HEK293T (cell line): ENCODE data around the gene CCDC169.
"Not testable (repeated sequence)": the region's sequence is repeated elsewhere in the genome, so short reads cannot be mapped to it uniquely, and the experiment has no call there.

ENCODE experiments used
- CTCF ChIA-PET: fragments of 350-600 bp; formaldehyde crosslinking; extraction: SDS; loops from one replicate; lab custom pipeline; 2021; ENCODE audit warnings: antibody characterized with exemption, inconsistent platforms; lab: Yijun Ruan, JAX
- POLR2A ChIA-PET: fragments of 350-600 bp; formaldehyde crosslinking; extraction: SDS; loops from one replicate; lab custom pipeline; 2020; ENCODE audit warnings: antibody characterized with exemption, inconsistent platforms; lab: Yijun Ruan, JAX
- DNase-seq: peaks from one replicate; pipeline ENCODE4 v3.0.0; 2012; ENCODE audit warnings: mixed read lengths; ENCODE audit errors: extremely low spot score
- ARNT ChIP-seq: fragments of 450-650 bp; IDR thresholded peaks from 2 replicates; pipeline ENCODE4 v1.6.1; 2017; ENCODE audit warnings: mild to moderate bottlenecking
- BHLHE40 ChIP-seq: fragments of 450-650 bp; IDR thresholded peaks from 2 replicates; pipeline ENCODE4 v1.6.1; 2016; ENCODE audit warnings: mild to moderate bottlenecking, moderate library complexity, borderline replicate concordance
- CTBP1 ChIP-seq: fragments of 450-650 bp; IDR thresholded peaks from 2 replicates; pipeline ENCODE4 v1.6.1; 2016; ENCODE audit warnings: borderline replicate concordance
- ELF4 ChIP-seq: fragments of 450-650 bp; IDR thresholded peaks from 2 replicates; pipeline ENCODE4 v1.6.1; 2017; ENCODE audit warnings: antibody characterized with exemption
- FOXA1 ChIP-seq: fragments of 450-650 bp; IDR thresholded peaks from 2 replicates; pipeline ENCODE4 v1.6.1; 2016; ENCODE audit warnings: mild to moderate bottlenecking
- FOXK2 ChIP-seq: fragments of 450-650 bp; IDR thresholded peaks from 2 replicates; pipeline ENCODE4 v1.6.1; 2016; ENCODE audit warnings: mild to moderate bottlenecking
- FOXM1 ChIP-seq: fragments of 450-650 bp; IDR thresholded peaks from 2 replicates; pipeline ENCODE4 v1.6.1; 2017; ENCODE audit warnings: mild to moderate bottlenecking, borderline replicate concordance
- HDGF ChIP-seq: fragments of 450-650 bp; IDR thresholded peaks from 2 replicates; pipeline ENCODE4 v1.6.1; 2017; ENCODE audit warnings: antibody characterized with exemption, borderline replicate concordance
- L3MBTL2 ChIP-seq: fragments of 450-650 bp; conservative IDR thresholded peaks from 2 replicates; pipeline ENCODE4 v1.6.1; 2016; ENCODE audit warnings: mild to moderate bottlenecking
- LEF1 ChIP-seq: fragments of 450-650 bp; IDR thresholded peaks from 2 replicates; pipeline ENCODE4 v1.6.1; 2017; ENCODE audit warnings: mild to moderate bottlenecking, borderline replicate concordance
- NFRKB ChIP-seq: fragments of 450-650 bp; IDR thresholded peaks from 2 replicates; pipeline ENCODE4 v1.6.1; 2016; ENCODE audit warnings: mild to moderate bottlenecking, moderate library complexity
- SP1 ChIP-seq: fragments of 450-650 bp; IDR thresholded peaks from 2 replicates; pipeline ENCODE4 v1.6.1; 2017
- SUZ12 ChIP-seq: fragments of 450-650 bp; IDR thresholded peaks from 2 replicates; pipeline ENCODE4 v1.6.1; 2016; ENCODE audit warnings: mild to moderate bottlenecking
- TARDBP ChIP-seq: fragments of 450-650 bp; IDR thresholded peaks from 2 replicates; pipeline ENCODE4 v1.6.1; 2016
- ZNF384 ChIP-seq: fragments of 450-650 bp; IDR thresholded peaks from 2 replicates; pipeline ENCODE4 v1.6.1; 2016
- TF ChIP-seq, protein P1 (sequence below): fragments of 450-650 bp; IDR thresholded peaks from 2 replicates; pipeline ENCODE4 v1.6.1; 2016

Gene CCDC169

DNA sequence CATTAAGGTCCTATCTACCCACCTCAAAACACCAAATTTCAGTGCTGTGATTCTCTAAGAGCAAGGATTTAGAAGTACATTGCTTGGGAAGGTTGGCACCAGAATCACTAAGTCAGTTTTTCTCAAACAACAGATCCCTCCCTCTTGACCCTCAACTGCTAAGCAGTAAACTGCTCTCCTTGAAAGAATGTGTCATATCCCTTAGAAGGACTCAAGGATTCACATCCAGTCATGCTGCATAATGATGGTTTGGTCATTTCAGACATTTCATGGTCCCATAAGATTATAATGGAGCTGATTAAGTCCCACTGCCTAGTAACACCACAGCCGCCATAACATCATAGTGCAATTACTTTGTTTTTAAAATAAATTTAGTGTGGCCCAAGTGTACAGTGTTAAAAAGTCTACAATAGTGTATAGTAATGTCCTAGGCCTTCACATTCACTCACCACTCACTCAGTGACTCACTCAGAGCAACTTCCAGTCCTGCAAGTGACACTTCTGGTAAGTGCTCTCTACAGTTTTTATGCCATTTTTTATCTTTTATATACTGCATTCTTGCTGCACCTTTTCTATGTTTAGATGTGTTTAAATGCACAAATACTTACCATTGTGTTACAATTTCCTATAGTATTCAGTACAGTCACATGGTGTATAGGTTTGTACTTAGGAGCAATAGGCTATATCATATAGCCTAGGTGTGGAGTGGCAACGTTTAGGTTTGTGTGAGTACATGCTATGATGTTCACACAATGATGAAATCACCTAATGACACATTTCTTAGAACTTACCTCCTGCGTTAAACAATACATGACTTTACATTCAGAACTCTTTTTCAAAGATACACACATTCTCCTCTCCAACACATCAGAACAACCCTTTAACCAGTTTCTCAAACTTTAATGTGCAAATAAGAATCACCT lies 15.7 kb upstream of the CCDC169 start:
- CTCF ChIA-PET, result interaction anchor here (0.6 kb wide), 1 partner anchor 193 kb away, joined by 3 read pairs; no protein-coding TSS in a partner anchor
- POLR2A ChIA-PET, result no interaction called here
- TF ChIP-seq, protein P1, sequence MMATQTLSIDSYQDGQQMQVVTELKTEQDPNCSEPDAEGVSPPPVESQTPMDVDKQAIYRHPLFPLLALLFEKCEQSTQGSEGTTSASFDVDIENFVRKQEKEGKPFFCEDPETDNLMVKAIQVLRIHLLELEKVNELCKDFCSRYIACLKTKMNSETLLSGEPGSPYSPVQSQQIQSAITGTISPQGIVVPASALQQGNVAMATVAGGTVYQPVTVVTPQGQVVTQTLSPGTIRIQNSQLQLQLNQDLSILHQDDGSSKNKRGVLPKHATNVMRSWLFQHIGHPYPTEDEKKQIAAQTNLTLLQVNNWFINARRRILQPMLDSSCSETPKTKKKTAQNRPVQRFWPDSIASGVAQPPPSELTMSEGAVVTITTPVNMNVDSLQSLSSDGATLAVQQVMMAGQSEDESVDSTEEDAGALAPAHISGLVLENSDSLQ, result no peak
- no peak for TF ChIP-seq LEF1
- TF ChIP-seq FOXK2, result no peak
- TF ChIP-seq BHLHE40, result no peak
- no peak for TF ChIP-seq L3MBTL2
- no peak for TF ChIP-seq ZNF384
- TF ChIP-seq CTBP1, result no peak
- no peak for TF ChIP-seq TARDBP
- TF ChIP-seq HDGF, result no peak
- no peak for TF ChIP-seq SUZ12
- TF ChIP-seq ELF4, result no peak
- no peak for TF ChIP-seq SP1
- no peak for TF ChIP-seq FOXM1
- TF ChIP-seq ARNT, result no peak
- TF ChIP-seq FOXA1, result no peak
- TF ChIP-seq NFRKB, result no peak
- no peak for DNase-seq

DNA sequence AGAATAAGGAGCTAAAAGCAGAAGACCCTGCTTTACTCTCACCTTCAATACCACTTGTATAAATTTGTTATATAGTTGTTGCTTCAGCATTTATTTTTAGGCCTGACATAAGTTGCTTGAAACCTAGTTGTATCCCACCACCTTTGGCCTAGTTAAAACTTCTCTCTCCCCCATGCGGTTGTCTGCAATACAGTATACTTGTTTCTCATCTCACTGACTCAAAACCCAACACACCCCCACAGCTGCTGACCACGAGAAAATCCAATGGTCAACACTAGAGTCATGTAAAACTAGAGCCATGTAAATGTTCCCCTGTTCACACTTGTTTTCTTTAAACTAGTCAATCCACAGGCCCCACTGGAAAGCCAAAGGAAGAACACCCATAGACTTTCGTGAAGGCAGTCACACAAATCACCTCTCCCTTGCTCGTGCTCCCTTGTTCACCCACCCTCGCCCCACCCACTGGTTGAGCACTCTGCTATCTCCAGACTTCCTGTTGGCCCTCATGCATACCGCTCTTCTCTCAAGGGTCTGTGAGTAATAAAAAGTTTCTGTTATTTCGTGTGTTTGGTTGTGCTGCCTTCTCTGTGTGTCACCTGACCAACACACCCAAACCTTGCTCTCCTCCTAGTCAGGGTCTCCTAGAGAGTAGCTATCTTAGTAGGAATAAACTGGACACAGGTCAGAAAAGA lies 12.9 kb upstream of the CCDC169 start:
- ChIA-PET POLR2A (no interaction called here), CTCF (no interaction called here)
- no peak for TF ChIP-seq SP1
- TF ChIP-seq ARNT, result no peak
- TF ChIP-seq, protein P1, result no peak
- TF ChIP-seq LEF1, result no peak
- TF ChIP-seq SUZ12, result no peak
- no peak for TF ChIP-seq ELF4
- no peak for TF ChIP-seq ZNF384
- no peak for TF ChIP-seq FOXM1
- no peak for TF ChIP-seq FOXA1
- TF ChIP-seq CTBP1, result no peak
- TF ChIP-seq NFRKB, result no peak
- DNase-seq, result no peak

DNA sequence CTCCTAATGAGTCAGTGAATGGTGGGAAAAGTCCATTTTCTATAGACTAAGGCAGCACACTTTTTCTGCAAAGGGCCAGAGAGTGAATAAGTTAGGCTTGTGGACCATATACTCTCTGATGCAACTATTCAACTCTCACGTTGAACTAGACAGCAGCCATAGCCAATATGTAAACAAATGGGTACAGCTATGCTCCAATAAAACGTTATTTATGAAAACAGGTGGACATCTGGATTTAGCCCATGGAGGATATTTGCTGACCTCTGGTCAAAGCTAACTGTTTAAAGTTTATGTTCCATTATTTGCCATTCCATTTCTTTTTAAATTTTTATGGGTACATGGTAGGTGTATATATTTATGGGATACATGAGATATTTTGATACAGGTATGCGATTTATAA lies 4.7 kb upstream of the CCDC169 start:
- CTCF ChIA-PET, result no interaction called here
- POLR2A ChIA-PET, result no interaction called here
- TF ChIP-seq FOXA1 (no peak), FOXK2 (no peak), SUZ12 (no peak), L3MBTL2 (no peak), ARNT (no peak), LEF1 (no peak), SP1 (no peak), BHLHE40 (no peak), CTBP1 (no peak), HDGF (no peak), ZNF384 (no peak), FOXM1 (no peak), TARDBP (no peak), ELF4 (no peak), NFRKB (no peak)
- TF ChIP-seq, protein P1, result no peak
- no peak for DNase-seq

DNA sequence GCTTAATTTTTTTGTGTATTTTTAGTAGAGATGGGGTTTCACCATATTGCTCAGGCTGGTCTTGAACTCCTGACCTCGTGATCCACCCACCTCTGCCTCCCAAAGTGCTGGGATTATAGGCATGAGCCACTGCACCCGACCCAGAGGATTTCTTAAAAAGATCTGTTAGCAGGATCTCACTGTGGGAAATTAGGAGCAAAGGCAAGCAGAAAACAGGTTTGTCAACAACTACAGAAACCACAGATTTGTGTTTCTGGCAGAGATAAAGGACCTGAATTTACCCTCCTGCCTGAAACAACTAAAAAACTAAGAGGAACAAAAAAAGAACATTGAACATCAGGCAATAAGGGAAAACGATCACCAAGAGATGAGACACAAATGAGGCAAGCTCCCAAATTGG lies 1.9 kb upstream of the CCDC169 start:
- DNase-seq, CTCF ChIA-PET, POLR2A ChIA-PET: not testable (repeated sequence)

DNA sequence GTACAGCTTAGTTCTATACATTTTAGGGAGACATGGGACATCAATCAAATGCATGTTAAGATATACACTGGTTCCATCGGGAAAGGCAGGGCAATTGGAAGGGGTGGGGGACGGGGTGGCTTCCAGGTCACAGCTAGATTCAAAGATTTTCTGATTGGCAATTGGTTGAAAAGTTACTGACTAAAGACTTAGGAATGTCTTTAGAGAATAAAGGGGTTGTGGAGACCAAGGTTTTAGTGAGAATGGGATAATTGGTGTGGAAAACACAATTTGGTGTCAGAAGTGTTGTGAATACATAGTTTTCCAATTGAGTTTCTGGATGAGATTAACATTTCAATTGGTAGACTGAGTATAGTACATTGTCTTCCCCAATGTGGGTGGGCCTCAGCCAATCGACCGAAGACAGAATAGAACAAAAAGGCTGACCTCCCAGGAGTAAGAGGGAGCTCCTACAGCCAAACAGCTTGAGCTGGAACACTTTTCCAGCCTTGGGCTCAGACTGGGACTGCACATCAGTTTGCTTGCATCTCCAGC lies 988 bp upstream of the CCDC169 start:
- CTCF ChIA-PET, result no interaction called here
- no peak for DNase-seq
- no peak for TF ChIP-seq HDGF
- no peak for TF ChIP-seq SP1
- no peak for TF ChIP-seq FOXK2
- POLR2A ChIA-PET, result interaction anchor here (1.1 kb wide), 1 partner anchor 10 kb away, joined by 3 read pairs; no protein-coding TSS in a partner anchor

DNA sequence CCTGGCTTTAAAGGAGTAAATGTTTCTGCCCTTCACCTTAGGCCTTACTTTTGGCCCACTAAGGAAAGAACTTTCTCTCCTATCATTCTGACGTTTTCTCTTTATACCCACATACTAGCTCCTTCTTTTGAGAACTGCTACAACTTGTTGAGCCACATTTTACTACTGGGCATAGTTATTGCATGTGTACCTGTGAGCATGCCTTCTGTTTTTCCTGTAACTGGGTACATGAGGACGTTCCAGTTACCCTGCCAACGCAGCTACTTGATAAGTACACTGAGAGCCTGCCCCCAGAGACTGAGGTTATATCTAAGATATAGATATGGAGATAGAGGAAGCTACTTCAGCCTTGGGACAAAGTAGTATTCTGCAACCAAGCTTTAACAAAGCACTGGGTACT lies 3.5 kb downstream of the CCDC169 start:
- no peak for TF ChIP-seq ELF4
- TF ChIP-seq BHLHE40, result no peak
- TF ChIP-seq SP1, result no peak
- no peak for TF ChIP-seq TARDBP
- TF ChIP-seq FOXK2, result no peak
- no peak for TF ChIP-seq SUZ12
- TF ChIP-seq HDGF, result no peak
- TF ChIP-seq ZNF384, result no peak
- ChIA-PET CTCF (no interaction called here), POLR2A (no interaction called here)
- no peak for DNase-seq
